Ovary (tissue), 9 donors: ENCODE data around the gene ADCY9. TPM values are rescaled to one million over a fixed set of nuclear protein-coding genes. Genes with fewer than 3 reads are reported as not detected.

ENCODE experiments used
- DNase-seq, 5 donors: peaks; one replicate each; pipeline ENCODE4 v3.0.0-alpha.2; 2019 to 2020
- H3K27ac ChIP-seq, 2 donors: fragments of 200-600 bp; one replicate each; pipeline versions ENCODE4 v1.5.1 to v1.8.0; 2019 to 2022
- H3K27me3 ChIP-seq: fragments of 200-600 bp; one replicate; pipeline ENCODE4 v1.8.0; 2022
- H3K36me3 ChIP-seq: fragments of 200-600 bp; sonication (generic); one replicate; pipeline ENCODE4 v1.5.1; 2019
- H3K4me1 ChIP-seq: one replicate; pipeline ENCODE4 v1.8.1; 2013; ENCODE audit warnings: mild to moderate bottlenecking, moderate library complexity; ENCODE audit not compliant: insufficient read depth
- H3K4me3 ChIP-seq: fragments of 200-600 bp; sonication (generic); one replicate; pipeline ENCODE4 v1.5.1; 2017
- H3K9me3 ChIP-seq, 2 donors: fragments of 200-600 bp in 1 of 2; sonication (generic) in 1 of 2; one replicate each; pipeline versions ENCODE4 v1.5.1 to v1.8.1; 2013 to 2019; ENCODE audit warnings: mild to moderate bottlenecking in 1 of 2, moderate library complexity in 1 of 2
- CTCF ChIP-seq, 3 donors: fragments of 450-650 bp in 2 of 3; fragments of 200-600 bp in 1 of 3; IDR thresholded peaks; one replicate each; pipeline versions ENCODE4 v1.5.1 to v1.8.0; 2016 to 2022; ENCODE audit warnings: antibody characterized with exemption in 3 of 3, mild to moderate bottlenecking in 1 of 3
- EP300 ChIP-seq: sonication (generic); formaldehyde crosslinking; IDR thresholded peaks from one replicate; pipeline ENCODE4 v1.6.1; 2017; ENCODE audit warnings: antibody characterized with exemption
- POLR2A ChIP-seq: fragments of 450-650 bp; IDR thresholded peaks from one replicate; pipeline ENCODE4 v1.6.1; 2017; ENCODE audit warnings: antibody characterized with exemption, mild to moderate bottlenecking, moderate library complexity
- WGBS, 3 donors: extraction: QIAGEN DNeasy Blood & Tissue Kit in 1 of 3; methylation state at CpG; one replicate each; pipeline versions ENCODE4 v1.1.5 to v1.1.7; 2013 to 2017; 5-methylcytosine and 5-hydroxymethylcytosine counted together
- intact Hi-C, 4 donors: fragments of 100-400 bp; cut with DNase I; formaldehyde crosslinking; loops; one replicate each; pipeline versions ENCODE4 v1.11.0 to v1.15.1; 2022 to 2023
- polyA plus RNA-seq, 2 donors: library from polyadenylated mRNA; stranded (reverse); fragments of 200-250 nt in 1 of 2; fragments of 350-450 nt in 1 of 2; fragmentation: Illumina TruSeq in 1 of 2; extraction: RNeasy Lipid Tissue Mini Kit (QIAGEN cat#74804) in 1 of 2; gene quantifications; one replicate each; pipeline ENCODE4 v1.2.3, GENCODE V29; 2013 to 2014
- total RNA-seq, 7 donors: library from RNA; depleted of rRNA in 2 of 7; stranded (reverse); fragments of >200 nt in 2 of 7; fragmentation: NEBNext Ultra II Directional in 3 of 7; extraction: Animal tissue kit (Norgen Biotek cat#: 25700) in 3 of 7; gene quantifications; one replicate each; pipeline versions ENCODE4 v1.1.0 to v1.2.4, GENCODE V29; 2016 to 2023
- donor health status: DM: no; HTN: no; CAD: no; lungs with moderate emphysema.
- donor health status: DM: no; HTN: no; CAD: no.
- donor health status: Bipolar disorder and iron deficiency.
- donor health status: DM: yes; HTN: yes; CAD: no.
- donor health status: DM: no; HTN: no; CAD: no.
- donor health status: DM: yes; HTN: yes; CAD: no.

The ADCY9 gene
- total and polyA plus RNA-seq, 9 donors = 10.7 to 31.3 (median 23.3) TPM

- Histone ChIP-seq H3K4me1 (peaks cover 8% of the 10 kb centered on the region), H3K27me3 (no peaks in the 10 kb centered on the region), H3K9me3 (no peaks in the 10 kb centered on the region), H3K4me3 (no peak overlapping the region), H3K27ac (no peak overlapping the region), H3K36me3 (no peaks in the 10 kb centered on the region)
- DNase-seq = no peak
- WGBS, 3 donors = 87 to 92% (median 92%) methylated on average over 5 of the region's 5 CpGs
- intact Hi-C loops = no loop called here
- TF ChIP-seq CTCF (IDR thresholded peaks at IDR 0.05) (no peak), EP300 (no peak), POLR2A (no peak)
These were observed 32.8 kb downstream of the ADCY9 start for GRCh38 chr16:4083347-4083870.

GRCh38 chr16:4082474-4083044 lies 33.7 kb downstream of the ADCY9 start:
- no peak for DNase-seq
- no peak overlapping the region for H3K4me3 ChIP-seq
- no peaks in the 10 kb centered on the region for H3K36me3 ChIP-seq
- intact Hi-C loops = no loop called here
- TF ChIP-seq POLR2A = no peak
- no peak for TF ChIP-seq CTCF (IDR thresholded peaks at IDR 0.05)
- no peak for TF ChIP-seq EP300
- WGBS, 3 donors = 85 to 90% (median 88%) methylated on average over 15 of the region's 15 CpGs
- H3K27me3 ChIP-seq = no peaks in the 10 kb centered on the region
- H3K9me3 ChIP-seq = no peaks in the 10 kb centered on the region
- peaks cover 8% of the 10 kb centered on the region for H3K4me1 ChIP-seq
- no peak overlapping the region for H3K27ac ChIP-seq

- intact Hi-C loops = no loop called here
- no peaks in the 10 kb centered on the region for H3K36me3 ChIP-seq
- WGBS, 3 donors = 13 to 14% (median 14%) methylated on average over 13 of the region's 13 CpGs
- no peaks in the 10 kb centered on the region for H3K9me3 ChIP-seq
- H3K4me3 ChIP-seq = no peak overlapping the region
- TF ChIP-seq POLR2A = no peak
- no peak for TF ChIP-seq EP300
- no peak for TF ChIP-seq CTCF (IDR thresholded peaks at IDR 0.05)
- peak in 4 of 5 donors; percentile 37 to 62 (median 46) for DNase-seq
- H3K27ac ChIP-seq = peak overlapping the region in 1 of 2 donors; percentile 51
- H3K4me1 ChIP-seq = peaks cover 8% of the 10 kb centered on the region
- no peaks in the 10 kb centered on the region for H3K27me3 ChIP-seq
These were observed 34.7 kb downstream of the ADCY9 start for GRCh38 chr16:4081521-4082021.

- 8 to 16% (median 10%) methylated on average over 10 of the region's 10 CpGs for WGBS, 3 donors
- Histone ChIP-seq H3K4me1 (peaks cover 8% of the 10 kb centered on the region), H3K9me3 (no peaks in the 10 kb centered on the region), H3K27me3 (no peaks in the 10 kb centered on the region), H3K27ac (peak overlapping the region in 1 of 2 donors; percentile 51), H3K36me3 (no peaks in the 10 kb centered on the region), H3K4me3 (no peak overlapping the region)
- intact Hi-C loops = no loop called here
- DNase-seq = no peak
- TF ChIP-seq EP300 = no peak
- TF ChIP-seq CTCF (IDR thresholded peaks at IDR 0.05) = no peak
- no peak for TF ChIP-seq POLR2A
These were observed 35.2 kb downstream of the ADCY9 start for GRCh38 chr16:4081047-4081446.
